GM19035 (cell line): Measurements from ENCODE around the gene PFKM.

Source experiments
- ATAC-seq: cut with Tn5 transposase; IDR thresholded peaks from one replicate; pipeline ENCODE4 v1.9.1; 2021; ENCODE audit not compliant: unreplicated experiment

Gene PFKM

GRCh38 chr12:48119078-48119833 is at the start of gene PFKM:
Gene PFKM (plus strand): TSS chr12:48119364. CDS start chr12:48122775, 3,411 bp downstream.
- ATAC-seq = peak; percentile 99

- no peak for ATAC-seq
Observed at GRCh38 chr12:48070033-48070432, 49.1 kb upstream of the PFKM start.

- no peak for ATAC-seq
Observed at GRCh38 chr12:48070731-48071130, 48.4 kb upstream of the PFKM start.

- ATAC-seq = no peak
Observed at GRCh38 chr12:48071808-48072207, 47.4 kb upstream of the PFKM start.

- no peak for ATAC-seq
Observed at GRCh38 chr12:48072266-48072665, 46.9 kb upstream of the PFKM start.

- ATAC-seq = no peak
Observed at GRCh38 chr12:48074266-48074665, 44.9 kb upstream of the PFKM start.

GRCh38 chr12:48075832-48076231 is 43.3 kb upstream of the PFKM start:
- no peak for ATAC-seq

GRCh38 chr12:48077111-48077510 is 42.1 kb upstream of the PFKM start:
- ATAC-seq = no peak

- no peak for ATAC-seq
Observed at GRCh38 chr12:48078901-48079300, 40.3 kb upstream of the PFKM start.

GRCh38 chr12:48080285-48080684 is 38.9 kb upstream of the PFKM start:
- ATAC-seq = no peak

GRCh38 chr12:48080821-48081220 is 38.3 kb upstream of the PFKM start:
- no peak for ATAC-seq

- no peak for ATAC-seq
Observed at GRCh38 chr12:48084066-48084465, 35.1 kb upstream of the PFKM start.

GRCh38 chr12:48084841-48085460 is 34.2 kb upstream of the PFKM start:
- ATAC-seq = no peak

- ATAC-seq = no peak
Observed at GRCh38 chr12:48086327-48086726, 32.8 kb upstream of the PFKM start.

- no peak for ATAC-seq
Observed at GRCh38 chr12:48092611-48093010, 26.6 kb upstream of the PFKM start.

- no peak for ATAC-seq
Observed at GRCh38 chr12:48104531-48104930, 14.6 kb upstream of the PFKM start.

- ATAC-seq = peak; percentile 19
Observed at GRCh38 chr12:48105321-48105866, 13.8 kb upstream of the PFKM start.

GRCh38 chr12:48105867-48106680 is 13.1 kb upstream of the PFKM start, which contains the start of gene SENP1:
Gene SENP1 (minus strand): TSS chr12:48106079. CDS start chr12:48101472, 4,607 bp downstream.
- peak; percentile 83 for ATAC-seq

GRCh38 chr12:48106681-48107613 is 12.2 kb upstream of the PFKM start:
- no peak for ATAC-seq

GRCh38 chr12:48109424-48109823 is 9.7 kb upstream of the PFKM start:
- ATAC-seq = no peak
